A549 (cell line): ENCODE data around the gene UBTD1.

Source experiments
- EHMT2 ChIP-seq: fragments of 200-600 bp; sonication (generic); IDR thresholded peaks from 2 replicates; pipeline ENCODE4 v1.6.1; 2016; ENCODE audit warnings: antibody characterized with exemption, low read depth, mild to moderate bottlenecking, moderate library complexity
- HOXA7 ChIP-seq: fragments of 250-450 bp; sonication (Bioruptor Pico); IDR thresholded peaks from 2 replicates; pipeline ENCODE4 v1.5.0; 2020; ENCODE audit warnings: mild to moderate bottlenecking, moderate library complexity
- JUN ChIP-seq, 2 experiments: fragments of >200 bp; sonication (Bioruptor Twin); formaldehyde crosslinking; IDR thresholded peaks; 2 replicates in 1 of 2; 3 replicates in 1 of 2; pipeline ENCODE4 v1.6.1; 2016 to 2017
- POLR2AphosphoS2 ChIP-seq: conservative IDR thresholded peaks from 2 replicates; pipeline ENCODE4 v1.6.1; 2012; ENCODE audit warnings: low read length, improper control_type of control experiment, inconsistent platforms
- REST ChIP-seq: fragments of 200-600 bp; sonication (generic); IDR thresholded peaks from 2 replicates; pipeline ENCODE4 v1.6.1; 2016; ENCODE audit warnings: antibody characterized with exemption, mild to moderate bottlenecking, moderate library complexity
- SREBF2 ChIP-seq: fragments of 450-650 bp; IDR thresholded peaks from 2 replicates; pipeline ENCODE4 v1.6.1; 2014; ENCODE audit warnings: mild to moderate bottlenecking, moderate library complexity

- no peak for TF ChIP-seq HOXA7
- TF ChIP-seq REST = no peak
- no peak for TF ChIP-seq EHMT2
- no peak for TF ChIP-seq SREBF2
- TF ChIP-seq JUN (IDR thresholded peaks at IDR 0.05) = no peak
- TF ChIP-seq POLR2AphosphoS2 = no peak
Observed at GRCh38 chr10:97599272-97599619, 100.5 kb downstream of the UBTD1 start.
